ENCODE results near the gene EFCAB13. TPM values are rescaled to one million over a fixed set of nuclear protein-coding genes. Genes with fewer than 3 reads are reported as not detected.

Gene EFCAB13
- total and polyA plus RNA-seq, 12 donors = 1.1 to 7.5 (median 3.4) TPM

- Histone ChIP-seq H3K27ac (no peak overlapping the region), H3K36me3 (replicated peaks in 1 of 2) (no peaks in the 10 kb centered on the region), H3K4me1 (replicated peaks in 1 of 2) (peaks cover 0 to 14% of the 10 kb centered on the region in 2 donors), H3K4me3 (no peak overlapping the region), H3K27me3 (no peaks in the 10 kb centered on the region), H3K9me3 (replicated peaks in 1 of 3) (no peaks in the 10 kb centered on the region)
- TF ChIP-seq, protein P1, sequence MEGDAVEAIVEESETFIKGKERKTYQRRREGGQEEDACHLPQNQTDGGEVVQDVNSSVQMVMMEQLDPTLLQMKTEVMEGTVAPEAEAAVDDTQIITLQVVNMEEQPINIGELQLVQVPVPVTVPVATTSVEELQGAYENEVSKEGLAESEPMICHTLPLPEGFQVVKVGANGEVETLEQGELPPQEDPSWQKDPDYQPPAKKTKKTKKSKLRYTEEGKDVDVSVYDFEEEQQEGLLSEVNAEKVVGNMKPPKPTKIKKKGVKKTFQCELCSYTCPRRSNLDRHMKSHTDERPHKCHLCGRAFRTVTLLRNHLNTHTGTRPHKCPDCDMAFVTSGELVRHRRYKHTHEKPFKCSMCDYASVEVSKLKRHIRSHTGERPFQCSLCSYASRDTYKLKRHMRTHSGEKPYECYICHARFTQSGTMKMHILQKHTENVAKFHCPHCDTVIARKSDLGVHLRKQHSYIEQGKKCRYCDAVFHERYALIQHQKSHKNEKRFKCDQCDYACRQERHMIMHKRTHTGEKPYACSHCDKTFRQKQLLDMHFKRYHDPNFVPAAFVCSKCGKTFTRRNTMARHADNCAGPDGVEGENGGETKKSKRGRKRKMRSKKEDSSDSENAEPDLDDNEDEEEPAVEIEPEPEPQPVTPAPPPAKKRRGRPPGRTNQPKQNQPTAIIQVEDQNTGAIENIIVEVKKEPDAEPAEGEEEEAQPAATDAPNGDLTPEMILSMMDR (IDR thresholded peaks at IDR 0.05) = no peak
- no peak for TF ChIP-seq POLR2A (IDR thresholded peaks at IDR 0.05)
- 90 to 97% (median 93%) methylated on average over 5 to 6 of the region's 6 CpGs for WGBS, 4 donors
- DNase-seq = no peak
- intact Hi-C loops (cut with DNase I) = no loop called here
These were observed 25.0 kb upstream of the EFCAB13 start for GRCh38 chr17:47298712-47299111.

DNA sequence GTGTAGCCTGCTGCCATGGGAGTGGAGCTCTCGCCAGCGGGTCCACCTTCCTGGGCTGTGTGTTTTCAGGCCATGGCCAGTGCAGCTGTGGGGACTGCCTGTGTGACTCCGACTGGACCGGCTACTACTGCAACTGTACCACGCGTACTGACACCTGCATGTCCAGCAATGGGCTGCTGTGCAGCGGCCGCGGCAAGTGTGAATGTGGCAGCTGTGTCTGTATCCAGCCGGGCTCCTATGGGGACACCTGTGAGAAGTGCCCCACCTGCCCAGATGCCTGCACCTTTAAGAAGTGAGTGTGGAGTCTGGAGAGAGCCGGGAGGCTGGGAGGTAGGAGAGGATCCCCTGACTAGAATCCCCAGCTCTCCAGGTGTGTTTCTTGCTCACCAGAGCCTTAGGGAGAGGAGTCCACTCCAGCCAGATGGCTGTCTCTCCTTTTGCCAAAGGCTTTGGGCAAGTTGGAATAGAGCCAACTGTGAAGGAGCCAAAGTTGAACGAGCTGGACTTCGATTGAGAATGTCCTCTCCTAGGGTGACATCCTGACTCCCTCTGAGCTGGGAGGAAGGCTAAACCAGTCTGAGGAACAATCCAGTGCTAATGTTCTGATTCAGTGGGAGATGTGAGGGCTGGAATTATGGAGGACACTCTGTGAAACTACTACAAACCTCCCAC lies 24.4 kb upstream of the EFCAB13 start:
- Histone ChIP-seq H3K4me3 (no peak overlapping the region), H3K27me3 (no peaks in the 10 kb centered on the region), H3K27ac (no peak overlapping the region), H3K9me3 (replicated peaks in 1 of 3) (no peaks in the 10 kb centered on the region), H3K4me1 (replicated peaks in 1 of 2) (peaks cover 0 to 11% of the 10 kb centered on the region in 2 donors), H3K36me3 (replicated peaks in 1 of 2) (no peaks in the 10 kb centered on the region)
- TF ChIP-seq, protein P1 (IDR thresholded peaks at IDR 0.05) = no peak
- DNase-seq = no peak
- intact Hi-C loops (cut with DNase I) = no loop called here
- WGBS, 4 donors = 53 to 88% (median 78%) methylated on average over 2 to 13 of the region's 13 CpGs

DNA sequence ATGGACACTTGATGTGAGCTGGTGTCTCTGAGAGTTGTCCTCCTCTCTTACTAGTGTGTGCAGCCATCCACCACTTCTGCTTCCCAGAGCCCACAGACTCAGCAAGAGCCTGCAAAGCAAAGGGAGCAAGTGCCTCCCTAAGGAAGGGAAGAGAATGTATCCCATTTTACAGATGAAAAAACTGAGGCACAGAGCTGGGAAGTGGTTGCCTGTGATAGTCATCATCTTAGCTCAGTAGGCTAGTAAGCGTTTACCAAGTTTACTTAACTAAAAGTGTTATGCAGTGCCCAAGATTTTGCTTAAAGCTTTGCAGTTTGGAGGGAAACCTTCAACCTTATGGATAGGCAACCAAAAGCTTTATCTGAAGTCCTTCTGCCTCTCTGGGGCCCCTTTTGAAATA lies 23.0 kb upstream of the EFCAB13 start:
- no peak for TF ChIP-seq POLR2A (IDR thresholded peaks at IDR 0.05)
- TF ChIP-seq, protein P1 (IDR thresholded peaks at IDR 0.05) = no peak
- Histone ChIP-seq H3K4me3 (no peak overlapping the region), H3K36me3 (replicated peaks in 1 of 2) (no peaks in the 10 kb centered on the region), H3K9me3 (replicated peaks in 1 of 3) (no peaks in the 10 kb centered on the region), H3K27me3 (no peaks in the 10 kb centered on the region), H3K4me1 (replicated peaks in 1 of 2) (peaks cover 2 to 9% of the 10 kb centered on the region in 2 donors), H3K27ac (no peak overlapping the region)
- no peak for DNase-seq
- intact Hi-C loops (cut with DNase I) = no loop called here
- WGBS, 4 donors = 73 to 91% (median 79%) methylated on average over 1 of the region's 1 CpG

GRCh38 chr17:47301161-47301560 lies 22.6 kb upstream of the EFCAB13 start:
- peaks cover 6 to 12% of the 10 kb centered on the region in 2 donors for H3K4me1 ChIP-seq (replicated peaks in 1 of 2)
- no peak for DNase-seq
- WGBS, 4 donors = 86 to 100% (median 92%) methylated on average over 3 of the region's 3 CpGs
- TF ChIP-seq POLR2A (IDR thresholded peaks at IDR 0.05) = no peak
- TF ChIP-seq, protein P1 (IDR thresholded peaks at IDR 0.05) = no peak
- no peaks in the 10 kb centered on the region for H3K9me3 ChIP-seq (replicated peaks in 1 of 3)
- no peaks in the 10 kb centered on the region for H3K27me3 ChIP-seq
- no peak overlapping the region for H3K27ac ChIP-seq
- H3K4me3 ChIP-seq = no peak overlapping the region
- intact Hi-C loops (cut with DNase I) = no loop called here
- no peaks in the 10 kb centered on the region for H3K36me3 ChIP-seq (replicated peaks in 1 of 2)

Data from adrenal gland (tissue), 12 donors.